ENCODE results near the gene HMCN1.

HMCN1 gene

GRCh38 chr1:186033847-186034271 lies 299.7 kb downstream of the HMCN1 start:
- DNase-seq (ENCODE audit: low read depth) = no peak

GRCh38 chr1:186042230-186042629 lies 308.0 kb downstream of the HMCN1 start:
- DNase-seq (ENCODE audit: low read depth) = no peak

- no peak for DNase-seq (ENCODE audit: low read depth)
These were observed 309.1 kb downstream of the HMCN1 start for GRCh38 chr1:186043296-186043695.

- no peak for DNase-seq (ENCODE audit: low read depth)
These were observed 310.0 kb downstream of the HMCN1 start for GRCh38 chr1:186044079-186044685.

GRCh38 chr1:186046437-186047211 lies 312.4 kb downstream of the HMCN1 start:
- no peak for DNase-seq (ENCODE audit: low read depth)

GRCh38 chr1:186050360-186050759 lies 316.2 kb downstream of the HMCN1 start:
- no peak for DNase-seq (ENCODE audit: low read depth)

- no peak for DNase-seq (ENCODE audit: low read depth)
These were observed 319.8 kb downstream of the HMCN1 start for GRCh38 chr1:186054003-186054402.

- DNase-seq (ENCODE audit: low read depth) = no peak
These were observed 320.7 kb downstream of the HMCN1 start for GRCh38 chr1:186054932-186055331.

- no peak for DNase-seq (ENCODE audit: low read depth)
These were observed 321.7 kb downstream of the HMCN1 start for GRCh38 chr1:186055846-186056245.

- no peak for DNase-seq (ENCODE audit: low read depth)
These were observed 322.9 kb downstream of the HMCN1 start for GRCh38 chr1:186057086-186057485.

GRCh38 chr1:186059311-186059710 lies 325.1 kb downstream of the HMCN1 start:
- DNase-seq (ENCODE audit: low read depth) = no peak

GRCh38 chr1:186059752-186060151 lies 325.6 kb downstream of the HMCN1 start:
- no peak for DNase-seq (ENCODE audit: low read depth)

GRCh38 chr1:186060226-186060625 lies 326.0 kb downstream of the HMCN1 start:
- DNase-seq (ENCODE audit: low read depth) = no peak

GRCh38 chr1:186063091-186063657 lies 329.0 kb downstream of the HMCN1 start:
- no peak for DNase-seq (ENCODE audit: low read depth)

- DNase-seq (ENCODE audit: low read depth) = no peak
These were observed 332.2 kb downstream of the HMCN1 start for GRCh38 chr1:186066411-186066810.

GRCh38 chr1:186073697-186074096 lies 339.5 kb downstream of the HMCN1 start:
- DNase-seq (ENCODE audit: low read depth) = no peak

GRCh38 chr1:186076006-186076405 lies 341.8 kb downstream of the HMCN1 start:
- DNase-seq (ENCODE audit: low read depth) = no peak

- DNase-seq (ENCODE audit: low read depth) = no peak
These were observed 344.1 kb downstream of the HMCN1 start for GRCh38 chr1:186078245-186078644.

- no peak for DNase-seq (ENCODE audit: low read depth)
These were observed 345.0 kb downstream of the HMCN1 start for GRCh38 chr1:186079084-186079684.

- peak; percentile 76 for DNase-seq (ENCODE audit: low read depth)
These were observed 348.2 kb downstream of the HMCN1 start for GRCh38 chr1:186082235-186082937.

GRCh38 chr1:186086583-186086982 lies 352.4 kb downstream of the HMCN1 start:
- DNase-seq (ENCODE audit: low read depth) = no peak

GRCh38 chr1:186089940-186090339 lies 355.7 kb downstream of the HMCN1 start:
- DNase-seq (ENCODE audit: low read depth) = no peak
